Measurements from ENCODE around the gene PPP1R3E.

Gene PPP1R3E

GRCh38 chr14:23300687-23301223 is 1.9 kb downstream of the PPP1R3E start:
- DNase-seq (ENCODE audit: low read depth) = no peak

DNA sequence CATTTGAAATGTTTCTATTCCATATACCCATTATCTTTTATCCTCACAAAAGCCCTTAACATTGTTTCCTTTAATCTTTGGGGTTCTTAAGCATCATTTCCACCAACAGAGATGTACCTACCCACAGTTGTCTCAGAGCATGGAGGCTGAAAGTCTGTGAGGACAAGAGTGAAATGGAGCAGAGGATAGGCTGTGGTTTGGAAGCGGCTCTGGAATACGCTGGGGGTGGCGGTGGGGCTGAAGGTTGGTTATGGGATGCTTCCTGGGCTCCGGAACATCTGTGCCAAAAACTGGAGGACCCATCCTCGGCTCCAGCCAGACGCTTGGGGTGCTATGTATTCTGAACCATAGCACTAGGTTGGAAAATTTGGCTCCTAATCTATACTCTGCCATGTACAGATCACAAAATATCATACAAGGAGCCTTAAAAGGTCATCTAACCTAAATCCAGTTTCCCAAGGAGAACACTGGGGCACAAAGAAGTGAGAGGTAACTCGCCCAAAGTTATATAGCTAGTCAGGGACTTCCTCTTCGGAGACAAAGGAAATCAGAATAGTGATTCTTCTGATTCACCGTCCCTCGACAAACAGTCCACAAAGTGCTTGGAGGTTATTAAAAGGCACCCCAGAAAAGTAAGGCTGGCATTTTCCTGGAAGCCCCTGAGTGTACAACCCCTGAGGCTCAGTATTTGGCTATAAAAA is 2.5 kb downstream of the PPP1R3E start:
- peak; percentile 0 for TF ChIP-seq CTCF (IDR thresholded peaks at IDR 0.05; ENCODE audit: control insufficient read depth, insufficient read depth, low read depth, low read length, missing control alignments)
- peak overlapping the region; percentile 77 for H3K4me3 ChIP-seq (ENCODE audit: control insufficient read depth, low read depth, low read length)
- DNase-seq (ENCODE audit: low read depth) = no peak

More at GRCh38 chr14:23300687-23301223, 1.9 kb downstream of the PPP1R3E start:
- no peak for TF ChIP-seq CTCF (IDR thresholded peaks at IDR 0.05; ENCODE audit: control insufficient read depth, insufficient read depth, low read depth, low read length, missing control alignments)
- peak overlapping the region; percentile 77 for H3K4me3 ChIP-seq (ENCODE audit: control insufficient read depth, low read depth, low read length)

DNA sequence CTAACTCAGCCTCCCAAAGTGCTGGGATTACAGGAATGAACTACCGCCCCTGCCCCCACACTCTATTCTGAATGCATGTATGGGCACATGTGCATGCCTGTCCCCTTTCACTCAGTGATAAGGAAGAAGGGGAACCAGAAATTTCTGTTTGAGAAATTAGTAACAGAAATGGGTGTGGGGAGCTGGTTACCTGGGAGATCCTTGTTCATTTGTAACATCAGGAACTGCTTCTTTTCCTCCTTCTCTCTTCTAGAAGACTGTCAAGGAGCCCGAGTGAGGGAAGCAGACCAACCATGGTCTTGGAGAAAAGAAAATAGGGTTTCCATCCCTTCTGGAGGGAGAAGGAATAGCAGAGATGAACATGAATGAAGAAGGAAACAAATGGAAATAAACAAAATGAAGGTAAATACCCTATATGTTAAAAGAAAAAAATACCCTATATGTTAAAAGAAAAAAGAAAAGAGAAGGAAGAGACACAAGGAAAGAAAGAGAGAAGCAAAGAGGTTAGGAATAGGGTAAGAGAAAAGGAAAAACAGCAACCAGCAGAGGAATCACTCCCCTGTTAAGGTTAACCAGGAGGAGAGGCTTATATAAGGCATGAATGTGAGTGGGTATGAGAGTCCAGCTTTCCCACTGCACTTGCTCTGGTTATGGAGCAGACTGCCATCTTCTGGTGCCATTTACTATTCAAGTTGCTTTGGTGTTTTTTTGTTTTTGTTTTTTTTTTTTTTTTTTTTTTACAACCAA is 3.3 kb downstream of the PPP1R3E start:
- TF ChIP-seq CTCF (IDR thresholded peaks at IDR 0.05; ENCODE audit: control insufficient read depth, insufficient read depth, low read depth, low read length, missing control alignments) = peak; percentile 34
- H3K4me3 ChIP-seq (ENCODE audit: control insufficient read depth, low read depth, low read length) = no peak overlapping the region
- no peak for DNase-seq (ENCODE audit: low read depth)

GRCh38 chr14:23297611-23298277 is 4.9 kb downstream of the PPP1R3E start:
- DNase-seq (ENCODE audit: low read depth) = no peak
- no peak for TF ChIP-seq CTCF (IDR thresholded peaks at IDR 0.05; ENCODE audit: control insufficient read depth, insufficient read depth, low read depth, low read length, missing control alignments)
- no peak overlapping the region for H3K4me3 ChIP-seq (ENCODE audit: control insufficient read depth, low read depth, low read length)

- no peak for TF ChIP-seq CTCF (IDR thresholded peaks at IDR 0.05; ENCODE audit: control insufficient read depth, insufficient read depth, low read depth, low read length, missing control alignments)
- no peak for DNase-seq (ENCODE audit: low read depth)
- no peak overlapping the region for H3K4me3 ChIP-seq (ENCODE audit: control insufficient read depth, low read depth, low read length)
These were observed 5.6 kb downstream of the PPP1R3E start for GRCh38 chr14:23297096-23297495.

DNA sequence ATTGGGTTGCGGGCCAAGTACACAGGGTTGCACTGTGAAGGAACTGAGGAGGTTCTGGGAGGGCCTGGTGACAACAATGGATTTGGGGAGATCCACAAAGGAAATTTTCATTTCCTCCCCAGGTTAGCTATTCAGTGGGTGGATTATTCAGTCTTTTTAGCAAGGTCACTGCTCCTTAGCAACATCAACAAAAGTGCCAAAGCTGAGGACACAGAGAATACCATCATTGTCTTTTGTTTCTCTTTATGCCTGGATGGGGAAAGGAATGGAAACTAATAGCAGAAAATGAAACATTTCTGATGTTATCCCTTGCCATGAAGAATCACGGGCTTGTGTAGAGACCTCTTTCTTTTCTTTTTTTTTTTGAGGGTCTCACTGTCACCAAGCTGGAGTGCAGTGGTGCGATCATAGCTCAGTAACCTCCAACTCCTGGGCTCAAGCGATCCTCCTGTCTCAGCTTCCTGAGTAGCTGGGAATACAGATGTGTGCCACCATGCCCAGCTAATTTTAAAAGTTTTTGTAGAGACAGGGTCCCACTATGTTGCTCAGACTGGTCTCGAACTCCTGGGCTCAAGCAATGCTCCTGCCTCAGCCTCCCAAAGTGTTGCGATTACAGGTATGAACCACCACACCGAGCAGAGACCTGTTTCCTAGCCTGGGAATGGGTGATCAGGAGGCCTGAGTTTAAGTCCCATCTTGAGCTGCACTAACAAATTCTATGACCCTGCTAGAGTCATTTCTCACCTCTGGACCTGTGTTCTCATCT is 6.5 kb downstream of the PPP1R3E start:
- no peak for DNase-seq (ENCODE audit: low read depth)
- TF ChIP-seq CTCF (IDR thresholded peaks at IDR 0.05; ENCODE audit: control insufficient read depth, insufficient read depth, low read depth, low read length, missing control alignments) = no peak
- H3K4me3 ChIP-seq (ENCODE audit: control insufficient read depth, low read depth, low read length) = no peak overlapping the region
